Measurements from ENCODE around the gene CFAP20DC.
"Not testable (repeated sequence)": the region's sequence is repeated elsewhere in the genome, so short reads cannot be mapped to it uniquely, and the experiment has no call there.

CFAP20DC gene

DNA sequence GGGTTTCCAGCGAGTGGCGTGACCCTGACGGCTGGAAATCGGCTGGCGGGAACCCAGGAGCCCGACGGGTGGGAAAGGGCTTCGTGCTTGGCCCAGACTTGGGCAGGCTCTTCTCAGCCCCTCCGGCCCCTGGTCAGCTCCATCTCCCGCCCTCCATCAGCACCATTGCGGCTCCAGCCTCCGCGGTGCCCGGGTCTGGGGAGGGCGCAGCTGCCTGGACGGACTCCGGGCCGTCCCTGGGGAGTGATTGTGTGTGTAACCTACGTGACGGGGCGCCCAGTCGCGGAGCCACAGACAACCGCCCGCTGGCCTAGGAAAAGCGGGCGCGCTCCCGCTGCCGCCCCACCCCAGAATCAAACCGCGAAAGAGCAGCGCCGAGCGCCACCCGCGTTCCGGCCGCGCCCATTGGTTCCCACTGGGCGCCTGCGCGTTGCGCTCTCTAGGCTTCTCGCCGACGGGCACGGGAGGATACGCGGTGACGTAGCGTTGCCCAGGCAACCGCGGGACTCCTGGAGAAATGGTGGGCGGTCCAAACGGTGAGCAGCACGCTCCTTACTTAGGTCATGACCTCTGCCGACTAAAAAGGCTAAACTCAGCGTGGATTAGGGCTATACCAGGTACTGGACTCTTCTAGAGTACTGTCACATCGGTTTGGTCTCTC is at the start of gene CFAP20DC:
Gene CFAP20DC, minus strand, starts transcription at position 355 of the 661 bp plus-strand sequence. CDS start 394 bp downstream, outside the sequence.
- H3K9ac ChIP-seq (ENCODE audit: low read length) = peak within 1 kb of the TSS; percentile 27
- peaks cover 4% of the 10 kb centered on the region for H3K4me1 ChIP-seq (ENCODE audit: insufficient read depth, low read length)
- no peaks in the 10 kb centered on the region for H3K9me3 ChIP-seq (ENCODE audit: low read length)
- no peaks in the 10 kb centered on the region for H3K27me3 ChIP-seq (ENCODE audit: control insufficient read depth in 1 of 2, insufficient read depth in 2 of 2, low read length in 2 of 2)
- no peaks in the 10 kb centered on the region for H3K36me3 ChIP-seq (ENCODE audit: insufficient read depth, low read length)
- no peak within 1 kb of the TSS for H3K27ac ChIP-seq (ENCODE audit: low read depth, low read length)
- H3K4me3 ChIP-seq (ENCODE audit: low read depth in 1 of 2, low read length in 2 of 2) = peak within 1 kb of the TSS; percentile 68 to 74

DNA sequence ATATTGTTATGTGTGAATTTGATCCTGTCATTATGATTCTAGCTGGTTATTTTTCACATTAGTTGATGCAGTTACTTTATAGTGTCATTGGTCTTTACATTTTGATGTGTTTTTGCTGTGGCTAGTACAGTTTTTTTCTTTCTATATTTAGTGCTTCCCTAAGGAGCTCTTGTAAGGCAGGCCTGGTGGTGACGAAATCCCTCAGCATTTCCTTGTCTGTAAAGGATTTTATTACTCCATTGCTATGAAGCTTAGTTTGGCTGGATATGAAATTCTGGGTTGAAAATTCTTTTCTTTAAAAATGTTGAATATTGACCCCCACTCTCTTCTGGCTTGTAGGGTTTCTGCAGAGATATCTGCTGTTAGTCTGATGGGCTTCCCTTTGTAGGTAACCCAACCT is 48.7 kb upstream of the CFAP20DC start:
- H3K9me3 ChIP-seq (ENCODE audit: low read length); H3K4me1 ChIP-seq (ENCODE audit: insufficient read depth, low read length); H3K36me3 ChIP-seq (ENCODE audit: insufficient read depth, low read length); H3K27me3 ChIP-seq (ENCODE audit: control insufficient read depth in 1 of 2, insufficient read depth in 2 of 2, low read length in 2 of 2); H3K9ac ChIP-seq (ENCODE audit: low read length); H3K4me3 ChIP-seq (ENCODE audit: low read depth in 1 of 2, low read length in 2 of 2); H3K27ac ChIP-seq (ENCODE audit: low read depth, low read length): not testable (repeated sequence)

GRCh38 chr3:59094446-59094845 is 44.6 kb upstream of the CFAP20DC start:
- H3K4me1 ChIP-seq (ENCODE audit: insufficient read depth, low read length) = no peaks in the 10 kb centered on the region
- no peak overlapping the region for H3K4me3 ChIP-seq (ENCODE audit: low read depth in 1 of 2, low read length in 2 of 2)

GRCh38 chr3:59093521-59093920 is 43.7 kb upstream of the CFAP20DC start:
- no peaks in the 10 kb centered on the region for H3K4me1 ChIP-seq (ENCODE audit: insufficient read depth, low read length)
- H3K4me3 ChIP-seq (ENCODE audit: low read depth in 1 of 2, low read length in 2 of 2) = no peak overlapping the region
- H3K9me3 ChIP-seq (ENCODE audit: low read length) = no peaks in the 10 kb centered on the region
- no peak overlapping the region for H3K27ac ChIP-seq (ENCODE audit: low read depth, low read length)
- H3K36me3 ChIP-seq (ENCODE audit: insufficient read depth, low read length) = no peaks in the 10 kb centered on the region
- H3K9ac ChIP-seq (ENCODE audit: low read length) = no peak overlapping the region
- no peaks in the 10 kb centered on the region for H3K27me3 ChIP-seq (ENCODE audit: control insufficient read depth in 1 of 2, insufficient read depth in 2 of 2, low read length in 2 of 2)

More at GRCh38 chr3:59094446-59094845, 44.6 kb upstream of the CFAP20DC start:
- Histone ChIP-seq H3K9ac (ENCODE audit: low read length) (no peak overlapping the region), H3K36me3 (ENCODE audit: insufficient read depth, low read length) (no peaks in the 10 kb centered on the region), H3K27ac (ENCODE audit: low read depth, low read length) (no peak overlapping the region), H3K27me3 (ENCODE audit: control insufficient read depth in 1 of 2, insufficient read depth in 2 of 2, low read length in 2 of 2) (no peaks in the 10 kb centered on the region), H3K9me3 (ENCODE audit: low read length) (no peaks in the 10 kb centered on the region)

DNA sequence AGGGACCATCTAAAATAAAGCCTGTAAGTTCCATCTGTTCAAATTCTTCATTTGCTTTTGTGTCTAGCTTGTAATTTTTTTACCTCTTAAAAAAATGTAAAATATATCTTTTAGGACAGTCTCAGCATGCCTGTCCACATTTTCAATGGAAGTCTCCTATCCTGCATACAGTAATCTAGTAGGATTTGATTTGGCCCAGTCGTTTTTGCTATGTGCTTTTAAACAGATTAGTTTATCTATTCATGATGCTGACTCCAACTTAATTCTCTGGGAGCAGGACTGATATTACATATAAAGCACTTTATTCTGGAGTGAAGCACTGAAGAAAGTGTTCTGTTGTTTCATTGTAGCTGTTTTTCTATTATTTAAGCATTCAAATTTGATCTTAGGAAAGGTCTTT is 38.9 kb upstream of the CFAP20DC start:
- H3K27me3 ChIP-seq (ENCODE audit: control insufficient read depth in 1 of 2, insufficient read depth in 2 of 2, low read length in 2 of 2) = no peaks in the 10 kb centered on the region
- no peak overlapping the region for H3K4me3 ChIP-seq (ENCODE audit: low read depth in 1 of 2, low read length in 2 of 2)
- H3K4me1 ChIP-seq (ENCODE audit: insufficient read depth, low read length) = no peaks in the 10 kb centered on the region
- H3K36me3 ChIP-seq (ENCODE audit: insufficient read depth, low read length) = no peaks in the 10 kb centered on the region
- H3K9me3 ChIP-seq (ENCODE audit: low read length) = no peaks in the 10 kb centered on the region
- H3K27ac ChIP-seq (ENCODE audit: low read depth, low read length) = no peak overlapping the region
- H3K9ac ChIP-seq (ENCODE audit: low read length) = no peak overlapping the region

DNA sequence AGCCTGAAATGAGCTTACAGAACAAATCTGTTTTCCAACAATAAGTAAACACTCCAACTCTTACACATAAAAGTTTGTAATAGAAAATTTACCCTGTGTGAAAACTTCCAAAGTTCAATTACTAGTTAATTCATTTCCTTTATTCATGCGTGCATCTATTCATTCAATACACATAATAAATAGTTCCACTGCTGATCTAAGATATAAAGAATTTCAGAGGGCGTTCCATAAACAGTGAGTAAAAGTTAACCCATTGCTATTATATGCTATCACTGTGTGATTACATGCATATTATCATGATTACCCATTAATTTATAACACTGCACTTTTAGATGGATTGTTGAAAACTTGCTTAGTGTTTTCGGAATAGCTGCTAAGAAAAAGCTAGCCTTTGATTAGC is 36.2 kb upstream of the CFAP20DC start:
- Histone ChIP-seq H3K27me3 (ENCODE audit: control insufficient read depth in 1 of 2, insufficient read depth in 2 of 2, low read length in 2 of 2) (no peaks in the 10 kb centered on the region), H3K27ac (ENCODE audit: low read depth, low read length) (no peak overlapping the region), H3K4me3 (ENCODE audit: low read depth in 1 of 2, low read length in 2 of 2) (no peak overlapping the region), H3K4me1 (ENCODE audit: insufficient read depth, low read length) (no peaks in the 10 kb centered on the region), H3K36me3 (ENCODE audit: insufficient read depth, low read length) (no peaks in the 10 kb centered on the region), H3K9ac (ENCODE audit: low read length) (no peak overlapping the region), H3K9me3 (ENCODE audit: low read length) (no peaks in the 10 kb centered on the region)

DNA sequence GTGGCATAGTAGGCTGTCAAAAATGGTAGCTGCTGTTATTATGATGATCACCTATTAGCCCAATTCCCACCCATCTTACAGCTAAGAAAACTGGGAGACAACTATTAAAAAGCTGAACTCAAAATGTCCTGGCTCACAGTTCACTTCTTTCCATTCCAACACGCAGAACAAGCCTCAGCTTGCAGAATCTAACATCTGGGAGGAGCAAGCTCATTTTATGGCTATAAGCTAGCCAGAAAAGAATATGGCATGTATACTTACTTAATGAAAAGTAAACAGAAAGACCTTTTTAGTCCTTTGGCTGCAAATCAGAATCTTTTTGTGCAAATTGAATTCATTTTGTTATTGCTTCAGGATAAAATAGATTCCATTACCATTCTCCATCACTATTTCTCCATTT is 34.8 kb upstream of the CFAP20DC start:
- H3K27ac ChIP-seq (ENCODE audit: low read depth, low read length) = no peak overlapping the region
- no peak overlapping the region for H3K4me3 ChIP-seq (ENCODE audit: low read depth in 1 of 2, low read length in 2 of 2)
- no peak overlapping the region for H3K9ac ChIP-seq (ENCODE audit: low read length)
- H3K27me3 ChIP-seq (ENCODE audit: control insufficient read depth in 1 of 2, insufficient read depth in 2 of 2, low read length in 2 of 2) = no peaks in the 10 kb centered on the region
- no peaks in the 10 kb centered on the region for H3K4me1 ChIP-seq (ENCODE audit: insufficient read depth, low read length)
- no peaks in the 10 kb centered on the region for H3K9me3 ChIP-seq (ENCODE audit: low read length)
- H3K36me3 ChIP-seq (ENCODE audit: insufficient read depth, low read length) = no peaks in the 10 kb centered on the region

DNA sequence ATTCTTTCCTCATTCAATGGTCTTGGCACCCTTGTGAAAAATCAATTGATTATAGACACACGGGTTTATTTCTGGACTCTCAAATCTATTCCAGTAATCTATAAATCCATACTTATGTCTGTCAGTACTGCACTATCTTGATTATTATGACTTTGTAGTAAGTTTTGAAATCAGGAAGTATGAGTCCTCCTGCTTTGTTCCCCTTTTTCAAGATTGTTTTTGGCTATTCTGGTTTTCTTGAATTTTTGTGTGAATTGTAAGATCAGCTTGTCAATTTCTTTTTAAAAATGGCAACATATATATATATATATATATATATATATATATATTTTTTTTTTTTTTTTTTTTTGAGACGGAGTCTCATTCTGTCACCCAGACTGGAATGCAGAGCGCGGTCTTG is 32.3 kb upstream of the CFAP20DC start:
- H3K27me3 ChIP-seq (ENCODE audit: control insufficient read depth in 1 of 2, insufficient read depth in 2 of 2, low read length in 2 of 2) = no peaks in the 10 kb centered on the region
- H3K27ac ChIP-seq (ENCODE audit: low read depth, low read length) = no peak overlapping the region
- H3K9ac ChIP-seq (ENCODE audit: low read length) = no peak overlapping the region
- H3K36me3 ChIP-seq (ENCODE audit: insufficient read depth, low read length) = no peaks in the 10 kb centered on the region
- no peaks in the 10 kb centered on the region for H3K4me1 ChIP-seq (ENCODE audit: insufficient read depth, low read length)
- H3K9me3 ChIP-seq (ENCODE audit: low read length) = no peaks in the 10 kb centered on the region
- no peak overlapping the region for H3K4me3 ChIP-seq (ENCODE audit: low read depth in 1 of 2, low read length in 2 of 2)

- H3K36me3 ChIP-seq (ENCODE audit: insufficient read depth, low read length) = no peaks in the 10 kb centered on the region
- H3K4me1 ChIP-seq (ENCODE audit: insufficient read depth, low read length) = no peaks in the 10 kb centered on the region
- H3K9ac ChIP-seq (ENCODE audit: low read length) = no peak overlapping the region
- no peak overlapping the region for H3K27ac ChIP-seq (ENCODE audit: low read depth, low read length)
- H3K27me3 ChIP-seq (ENCODE audit: control insufficient read depth in 1 of 2, insufficient read depth in 2 of 2, low read length in 2 of 2) = no peaks in the 10 kb centered on the region
- no peak overlapping the region for H3K4me3 ChIP-seq (ENCODE audit: low read depth in 1 of 2, low read length in 2 of 2)
- no peaks in the 10 kb centered on the region for H3K9me3 ChIP-seq (ENCODE audit: low read length)
Measured at GRCh38 chr3:59081071-59081470, 31.2 kb upstream of the CFAP20DC start.

DNA sequence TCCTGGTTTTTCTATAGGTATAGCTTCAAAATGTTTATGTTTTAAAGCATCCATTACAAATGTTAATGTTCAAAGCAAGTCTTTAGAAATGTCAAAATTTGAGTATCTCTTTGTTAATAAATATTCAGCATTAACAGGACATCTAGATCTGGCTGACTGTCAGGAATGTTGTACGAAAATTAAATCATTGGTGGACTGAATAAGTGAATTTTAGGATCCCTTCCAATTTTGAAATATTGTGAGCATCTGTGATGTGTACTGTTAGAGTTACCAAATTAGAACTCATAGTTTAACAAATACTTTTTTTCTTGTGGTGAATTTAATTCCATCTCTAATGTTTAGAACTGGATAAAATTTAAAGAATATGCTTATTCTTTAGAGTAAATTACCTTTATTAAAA is 30.1 kb upstream of the CFAP20DC start:
- Histone ChIP-seq H3K9me3 (ENCODE audit: low read length) (no peaks in the 10 kb centered on the region), H3K27me3 (ENCODE audit: control insufficient read depth in 1 of 2, insufficient read depth in 2 of 2, low read length in 2 of 2) (no peaks in the 10 kb centered on the region), H3K9ac (ENCODE audit: low read length) (no peak overlapping the region), H3K4me3 (ENCODE audit: low read depth in 1 of 2, low read length in 2 of 2) (no peak overlapping the region), H3K4me1 (ENCODE audit: insufficient read depth, low read length) (no peaks in the 10 kb centered on the region), H3K36me3 (ENCODE audit: insufficient read depth, low read length) (no peaks in the 10 kb centered on the region), H3K27ac (ENCODE audit: low read depth, low read length) (no peak overlapping the region)

- Histone ChIP-seq H3K9me3 (ENCODE audit: low read length) (no peaks in the 10 kb centered on the region), H3K4me1 (ENCODE audit: insufficient read depth, low read length) (no peaks in the 10 kb centered on the region), H3K27ac (ENCODE audit: low read depth, low read length) (no peak overlapping the region), H3K27me3 (ENCODE audit: control insufficient read depth in 1 of 2, insufficient read depth in 2 of 2, low read length in 2 of 2) (no peaks in the 10 kb centered on the region), H3K36me3 (ENCODE audit: insufficient read depth, low read length) (no peaks in the 10 kb centered on the region), H3K4me3 (ENCODE audit: low read depth in 1 of 2, low read length in 2 of 2) (no peak overlapping the region), H3K9ac (ENCODE audit: low read length) (no peak overlapping the region)
Measured at GRCh38 chr3:59074764-59075163, 24.9 kb upstream of the CFAP20DC start.

GRCh38 chr3:59072681-59073080 is 22.9 kb upstream of the CFAP20DC start:
- Histone ChIP-seq H3K4me3 (ENCODE audit: low read depth in 1 of 2, low read length in 2 of 2) (no peak overlapping the region), H3K9me3 (ENCODE audit: low read length) (no peaks in the 10 kb centered on the region), H3K4me1 (ENCODE audit: insufficient read depth, low read length) (no peaks in the 10 kb centered on the region), H3K9ac (ENCODE audit: low read length) (no peak overlapping the region), H3K36me3 (ENCODE audit: insufficient read depth, low read length) (no peaks in the 10 kb centered on the region), H3K27ac (ENCODE audit: low read depth, low read length) (no peak overlapping the region), H3K27me3 (ENCODE audit: control insufficient read depth in 1 of 2, insufficient read depth in 2 of 2, low read length in 2 of 2) (no peaks in the 10 kb centered on the region)
